ENCODE results near the gene TOM1.

TOM1 gene

DNA sequence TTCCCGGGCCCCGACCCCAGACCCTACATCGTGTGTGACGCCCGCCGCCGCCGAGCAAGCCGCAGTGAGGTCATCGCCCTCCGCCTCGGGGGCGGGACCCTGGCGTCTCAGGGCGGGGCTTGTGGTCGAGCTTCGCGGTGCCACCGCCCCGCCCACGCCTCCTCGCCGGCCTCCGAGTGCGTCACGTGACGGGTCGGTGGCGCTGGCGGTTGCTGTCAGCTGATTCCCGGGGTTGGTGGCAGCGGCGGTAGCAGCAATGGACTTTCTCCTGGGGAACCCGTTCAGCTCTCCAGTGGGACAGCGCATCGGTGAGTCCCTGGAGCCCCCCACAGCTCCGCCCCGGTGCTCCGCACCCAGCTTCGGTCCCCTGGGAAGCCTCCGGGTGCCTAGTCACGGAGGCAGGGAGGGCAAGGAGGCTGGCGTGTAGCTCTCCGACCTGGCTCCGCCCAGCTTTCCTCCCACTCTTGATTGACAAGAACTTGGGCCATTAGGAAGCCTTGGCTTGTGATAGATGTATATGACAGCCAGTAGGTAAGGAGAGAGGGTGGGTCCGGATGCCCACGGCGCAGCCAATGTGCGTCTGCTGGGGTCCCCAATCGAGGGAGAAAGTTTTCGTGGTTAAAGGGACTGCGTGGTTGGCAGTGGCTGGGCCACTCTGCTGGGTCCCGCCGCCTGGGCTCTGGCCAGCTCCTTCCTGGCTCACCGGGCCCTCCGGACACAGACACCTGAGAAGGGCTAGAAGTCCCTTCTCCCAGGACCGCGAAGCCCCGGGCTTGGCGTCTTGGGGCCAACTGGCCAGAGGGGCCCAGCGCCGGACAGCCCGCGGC, at the start of gene TOM1:
Gene TOM1 (plus strand): TSS at position 222 of the 827 bp plus-strand sequence. CDS start 35 bp downstream, at position 257.
- peak; percentile 97 for DNase-seq

DNA sequence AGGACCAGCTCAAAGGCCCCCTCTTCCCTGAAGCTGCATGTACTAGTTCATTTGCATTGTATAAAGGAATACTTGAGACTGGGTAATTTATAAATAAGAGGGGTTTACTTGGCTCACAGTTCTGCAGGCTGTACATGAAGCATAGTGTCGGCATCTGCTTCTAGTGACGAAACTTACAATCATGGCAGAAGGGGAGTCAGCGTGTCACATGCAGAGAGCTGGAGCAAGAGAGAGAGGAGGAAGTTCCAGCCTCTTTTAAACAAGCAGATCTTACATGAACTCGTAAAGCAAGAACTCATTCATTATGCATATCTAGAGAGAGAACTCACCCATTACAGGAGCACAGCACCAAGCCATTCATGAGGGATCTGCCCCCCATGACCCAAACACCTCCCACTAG, 49.5 kb upstream of the TOM1 start:
- DNase-seq, result no peak

DNA sequence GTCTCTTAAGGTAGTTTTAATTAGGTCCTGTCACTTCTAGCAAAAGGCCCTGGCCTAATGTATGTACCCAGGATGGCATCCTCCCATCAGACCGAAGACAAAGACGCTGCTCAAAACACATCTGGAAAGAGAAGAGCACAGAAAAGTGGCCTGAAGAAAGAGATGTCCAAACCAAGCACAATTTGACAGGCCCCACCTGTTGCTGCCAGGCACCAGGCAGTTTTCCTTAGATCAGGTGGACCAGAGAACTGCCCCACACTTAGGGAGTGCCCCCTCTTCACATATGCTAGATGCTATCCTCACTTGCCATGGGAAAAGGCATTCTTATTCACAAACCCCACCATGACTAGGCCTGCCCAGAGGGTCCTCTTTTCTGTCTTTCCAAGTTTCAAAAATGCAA, 45.7 kb upstream of the TOM1 start:
- no peak for DNase-seq

DNA sequence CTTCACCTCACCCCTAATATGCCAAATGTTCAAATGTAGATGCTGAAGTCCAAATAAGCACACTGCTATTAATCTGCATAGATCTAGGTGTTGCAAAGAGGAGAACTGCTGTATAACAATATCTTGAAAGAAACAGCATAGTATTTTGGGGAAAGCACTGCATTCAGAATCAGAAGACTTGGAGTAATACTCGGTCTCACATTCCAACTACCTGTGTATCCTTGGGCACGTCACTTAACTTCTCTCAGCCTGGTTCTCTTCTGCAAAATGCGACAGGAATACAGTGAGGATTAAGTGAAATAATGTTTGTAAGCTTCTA, 42.7 kb upstream of the TOM1 start:
- DNase-seq, result no peak

DNA sequence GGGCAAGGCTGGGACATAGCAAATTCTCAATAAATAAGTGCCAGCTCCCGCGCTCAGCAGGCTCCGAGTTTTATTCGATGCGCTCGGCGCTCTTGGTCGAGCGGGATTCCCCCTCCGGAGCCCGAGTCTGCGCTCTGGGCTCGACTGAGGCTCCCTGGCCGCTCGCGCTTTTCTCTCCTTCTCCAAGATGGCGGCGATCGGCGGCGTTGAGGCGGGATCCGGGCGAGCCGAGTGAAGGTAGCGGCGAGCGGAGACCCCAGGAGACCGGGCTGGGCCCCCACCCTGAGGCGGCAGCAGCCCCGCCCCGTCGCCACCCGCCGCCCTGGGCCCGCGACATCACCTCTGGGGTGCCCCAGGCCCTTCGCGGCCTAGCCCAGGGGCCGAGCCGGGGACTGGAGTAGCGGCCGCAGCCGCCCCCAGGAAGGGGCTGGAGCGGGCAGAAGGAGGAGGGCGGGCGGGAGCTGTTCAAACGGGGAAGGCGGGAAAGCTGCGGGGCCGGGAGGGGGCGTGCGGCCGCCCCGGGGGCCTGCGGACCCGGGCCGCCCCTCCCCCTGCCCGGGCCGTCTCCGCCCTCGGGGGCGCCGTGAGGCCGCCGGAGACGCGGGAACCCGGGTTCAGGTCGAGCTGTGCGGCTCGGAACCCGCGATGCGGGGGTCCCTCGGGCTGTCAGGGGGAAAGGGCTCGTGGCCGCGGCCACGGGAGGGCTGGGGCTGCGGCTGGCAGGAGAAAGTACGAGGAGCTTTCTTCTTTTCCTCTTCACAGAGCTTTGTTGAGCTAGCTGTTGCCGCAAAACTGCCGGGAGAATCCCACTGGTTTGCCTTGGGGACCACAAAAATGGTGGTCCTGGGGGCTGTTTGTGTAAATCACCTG, 42.1 kb upstream of the TOM1 start, which contains the start of gene HMGXB4:
Gene HMGXB4 (plus strand): TSS at position 173 of the 870 bp plus-strand sequence. CDS start 4,898 bp downstream, outside the sequence.
- peak; percentile 87 for DNase-seq

DNA sequence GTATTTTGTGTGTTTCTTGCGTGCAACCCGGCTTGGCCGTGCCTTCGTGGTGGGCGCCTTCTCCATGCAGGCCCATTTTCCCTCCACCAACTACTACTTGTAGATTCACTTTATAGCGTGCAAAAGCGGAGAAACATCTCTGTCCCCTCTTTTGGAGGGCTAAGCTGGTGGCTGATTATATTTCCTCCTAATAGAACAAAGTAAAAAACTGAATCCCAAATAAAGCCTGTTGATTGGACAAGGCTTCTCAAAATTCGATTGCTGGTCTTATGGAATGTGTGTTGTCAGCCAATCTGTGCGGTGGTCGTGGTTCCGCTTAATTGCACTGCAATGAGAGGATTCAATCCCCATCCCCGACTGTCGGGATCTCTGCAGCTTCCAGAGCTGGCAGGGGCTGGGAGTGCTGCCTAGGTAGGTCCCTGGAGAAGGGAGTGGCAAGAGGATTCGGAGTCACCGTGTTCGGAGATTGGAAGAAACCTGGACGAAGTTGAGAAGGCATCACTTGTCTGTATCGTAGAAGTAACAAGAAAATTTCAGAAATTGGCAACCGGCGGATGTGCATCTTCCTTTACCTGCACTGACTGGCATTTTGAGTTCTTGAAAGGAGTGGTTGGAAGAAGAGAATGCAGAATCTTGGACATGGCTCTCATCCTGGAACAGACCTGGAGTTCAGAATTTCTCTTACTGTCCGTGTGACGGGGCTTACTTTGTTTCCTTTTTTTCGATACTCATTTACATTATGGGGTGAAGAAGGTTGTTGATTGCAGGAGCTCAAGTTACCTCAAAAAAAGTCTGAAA, 41.3 kb upstream of the TOM1 start:
- no peak for DNase-seq

DNA sequence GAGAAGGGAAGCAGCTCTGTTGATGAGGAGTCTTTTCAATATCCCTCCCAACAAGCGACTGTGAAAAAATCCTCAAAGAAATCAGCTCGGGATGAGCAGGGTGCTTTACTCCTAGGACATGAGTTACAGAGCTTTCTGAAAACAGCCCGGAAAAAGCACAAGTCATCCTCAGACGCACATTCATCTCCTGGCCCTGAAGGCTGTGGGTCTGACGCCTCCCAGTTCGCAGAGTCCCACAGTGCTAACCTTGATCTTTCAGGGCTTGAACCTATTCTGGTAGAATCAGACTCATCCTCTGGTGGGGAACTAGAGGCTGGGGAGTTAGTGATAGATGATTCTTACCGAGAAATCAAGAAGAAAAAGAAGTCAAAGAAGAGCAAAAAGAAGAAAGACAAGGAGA, 34.7 kb upstream of the TOM1 start:
- DNase-seq, result no peak

DNA sequence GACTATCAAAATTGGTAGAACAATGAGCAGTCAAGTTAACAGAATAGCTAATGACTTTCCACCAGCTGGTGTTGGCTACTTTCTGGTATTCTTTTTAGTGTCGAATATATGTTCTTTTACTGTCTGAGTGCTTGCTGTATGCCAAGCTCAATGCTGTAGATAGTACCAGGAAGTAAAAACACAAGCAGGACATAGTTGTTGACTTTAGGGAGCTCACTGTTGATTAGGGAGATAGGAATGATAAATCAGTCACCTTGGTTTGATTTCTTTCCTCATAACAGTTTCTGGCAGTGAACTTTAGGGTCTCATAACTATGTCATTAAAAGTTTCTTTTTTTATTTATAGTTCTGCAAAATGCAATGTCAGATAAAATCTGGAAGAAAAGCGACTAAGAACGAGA, 33.4 kb upstream of the TOM1 start:
- no peak for DNase-seq

DNA sequence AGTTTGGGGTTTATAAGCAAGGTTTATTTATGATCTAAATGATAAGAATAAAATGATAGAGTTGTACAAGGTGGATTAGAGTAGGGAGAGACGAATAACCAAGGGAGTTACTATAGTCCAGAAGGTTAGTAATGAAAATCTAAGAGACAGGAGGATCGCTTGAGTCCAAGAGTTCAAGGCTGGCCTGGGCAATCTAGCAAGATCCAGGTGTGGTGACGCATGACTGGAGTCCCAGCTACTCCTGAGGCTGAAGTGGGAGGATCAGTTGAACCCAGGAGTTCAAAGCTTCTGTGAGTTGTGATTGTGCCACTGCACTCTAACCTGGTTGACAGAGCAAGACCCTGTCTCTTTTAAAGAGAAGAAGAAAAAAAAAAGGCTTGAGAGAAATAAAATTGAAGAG, 30.1 kb upstream of the TOM1 start:
- DNase-seq, result no peak

DNA sequence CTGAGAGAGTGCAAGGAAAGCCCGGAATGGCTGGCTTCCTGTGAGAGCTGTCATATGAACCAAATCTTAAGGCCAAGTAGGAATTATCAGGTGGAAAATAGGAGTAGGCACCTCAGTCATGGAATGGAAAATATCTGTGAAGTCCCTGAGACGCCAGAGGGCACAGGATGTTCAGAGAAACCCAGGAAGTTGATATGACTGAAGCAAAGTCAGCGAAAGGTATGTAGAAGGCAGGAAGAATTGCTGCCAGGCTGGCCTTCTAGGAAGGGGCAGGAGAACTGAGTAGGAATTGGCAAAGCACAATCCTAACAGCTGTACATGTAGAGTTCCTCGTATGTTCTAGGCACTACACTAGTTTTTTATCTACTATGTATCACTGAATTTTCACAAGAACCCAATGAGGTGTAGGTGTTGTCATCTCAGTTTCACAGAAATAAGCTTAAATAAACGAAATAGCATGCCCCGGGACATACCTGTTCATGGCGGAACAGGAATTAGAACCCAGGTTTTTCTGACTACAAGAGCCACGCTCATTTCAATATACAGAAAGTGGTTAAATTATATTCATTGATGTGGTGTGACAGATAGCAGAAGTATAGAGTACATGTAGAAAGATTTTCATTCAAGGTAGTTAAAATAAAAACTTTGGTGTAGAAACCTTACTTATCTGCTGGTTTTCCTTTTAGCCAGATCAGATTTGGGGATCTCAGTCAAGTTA, 25.4 kb upstream of the TOM1 start:
- DNase-seq, result no peak

DNA sequence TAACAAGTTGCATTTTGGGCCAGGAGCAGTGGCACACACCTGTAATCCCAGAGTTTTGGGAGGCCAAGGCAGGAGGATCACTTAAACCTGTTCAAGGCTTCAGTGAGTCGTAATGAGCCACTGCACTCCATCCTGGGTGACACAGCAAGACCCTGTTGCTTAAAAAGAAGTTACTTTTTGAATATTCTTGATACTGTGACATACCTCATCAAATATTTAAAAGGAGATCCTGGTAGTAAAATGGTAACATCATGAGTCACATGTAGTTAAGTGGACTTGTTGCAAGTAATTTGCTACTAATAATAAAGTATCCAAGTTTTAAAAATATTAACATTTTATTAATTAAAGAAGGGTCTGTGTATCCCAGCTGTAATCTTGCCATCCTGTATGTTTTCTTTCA, 24.1 kb upstream of the TOM1 start:
- DNase-seq, result no peak

DNA sequence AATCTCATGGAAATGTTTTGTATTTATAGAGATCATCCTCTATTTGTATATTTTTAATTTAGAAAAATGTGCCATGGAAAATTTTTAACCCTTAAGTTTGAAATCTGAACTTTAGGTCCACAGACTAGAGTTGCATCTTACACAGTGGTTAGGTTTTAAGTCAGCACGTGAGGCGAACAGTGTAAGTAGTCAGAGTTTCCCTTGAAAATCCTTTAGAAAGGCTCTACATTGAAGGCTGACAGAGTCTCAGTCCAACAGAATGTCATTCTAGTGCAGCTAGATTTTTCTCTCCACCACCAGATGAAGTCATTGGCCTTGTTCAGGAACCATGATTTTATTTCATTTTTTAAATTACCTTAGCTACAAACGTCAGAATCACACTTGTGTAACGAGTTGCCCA, 23.7 kb upstream of the TOM1 start:
- no peak for DNase-seq

DNA sequence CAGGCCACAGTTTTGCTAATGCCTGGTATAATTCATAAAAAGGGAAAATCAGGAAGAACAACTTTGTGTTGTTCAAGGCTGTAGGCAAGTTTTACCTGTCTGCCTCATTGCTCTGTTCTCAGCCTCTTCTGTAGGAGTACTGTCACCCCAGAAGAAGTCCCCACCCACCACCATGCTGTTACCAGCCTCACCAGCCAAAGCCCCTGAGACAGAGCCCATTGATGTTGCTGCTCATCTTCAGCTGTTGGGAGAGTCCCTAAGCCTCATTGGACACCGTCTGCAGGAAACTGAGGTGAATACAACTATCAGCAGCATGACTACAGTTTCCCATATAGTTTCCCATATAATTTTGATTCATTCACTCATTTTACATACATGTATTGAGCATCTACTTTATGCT, 11.6 kb upstream of the TOM1 start:
- DNase-seq, result no peak

DNA sequence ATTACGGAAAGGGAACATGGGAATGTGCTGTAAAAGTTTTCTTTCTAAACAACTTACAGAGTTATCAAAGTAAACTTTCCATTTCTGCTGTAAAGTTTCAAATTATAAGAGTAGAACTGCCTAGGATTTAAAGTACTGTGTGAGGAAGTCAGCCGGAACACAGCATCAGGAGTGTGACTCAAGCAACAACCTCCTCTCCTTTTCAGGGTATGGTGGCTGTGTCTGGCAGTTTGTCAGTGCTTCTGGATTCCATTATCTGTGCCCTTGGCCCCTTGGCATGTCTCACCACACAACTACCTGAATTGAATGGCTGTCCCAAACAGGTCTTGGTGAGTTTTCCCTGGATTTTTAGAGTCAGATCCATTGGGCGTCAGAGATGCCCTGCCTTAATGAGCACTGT, 6.9 kb upstream of the TOM1 start:
- DNase-seq, result no peak

DNA sequence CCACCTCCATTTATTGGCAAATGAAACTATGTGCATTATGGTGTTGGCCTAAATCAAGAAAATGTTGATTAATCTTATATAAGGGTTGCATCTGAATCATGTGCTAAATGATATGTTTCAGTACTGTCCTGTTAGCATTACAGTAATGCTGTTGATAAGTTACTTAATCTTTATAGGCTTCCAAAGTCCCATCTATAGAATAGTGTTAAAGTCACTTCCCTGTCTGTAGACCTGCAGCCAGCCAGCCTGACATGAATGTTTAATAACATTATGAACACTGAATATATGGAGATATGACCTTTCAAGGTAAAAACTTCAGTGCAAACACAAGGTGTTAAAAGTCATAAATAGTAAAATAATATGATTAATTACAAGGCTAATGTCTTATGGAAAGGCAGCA, 3.6 kb upstream of the TOM1 start:
- DNase-seq, result no peak

DNA sequence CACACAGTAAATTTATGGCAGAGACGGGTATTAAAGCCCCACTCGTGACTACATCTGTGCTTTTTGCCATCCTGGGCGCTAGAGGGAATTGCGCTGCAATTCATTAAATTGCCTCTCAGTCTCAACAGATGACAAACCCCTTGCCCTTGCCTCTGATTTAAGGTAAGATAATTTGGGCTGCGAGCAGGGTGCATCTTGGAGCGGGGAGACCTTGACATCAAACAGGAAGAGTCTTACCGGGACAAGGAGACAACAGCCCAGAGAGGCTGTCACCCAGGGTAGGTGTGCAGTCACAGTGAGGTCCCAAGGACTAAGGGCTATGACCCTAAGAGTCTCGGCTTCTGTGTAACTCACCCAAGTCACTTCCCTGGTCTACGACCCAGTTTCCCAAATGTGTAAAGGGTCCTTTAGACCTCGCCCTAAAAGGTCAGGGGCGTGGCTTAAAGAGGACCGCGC, 449 bp upstream of the TOM1 start:
- no peak for DNase-seq

DNA sequence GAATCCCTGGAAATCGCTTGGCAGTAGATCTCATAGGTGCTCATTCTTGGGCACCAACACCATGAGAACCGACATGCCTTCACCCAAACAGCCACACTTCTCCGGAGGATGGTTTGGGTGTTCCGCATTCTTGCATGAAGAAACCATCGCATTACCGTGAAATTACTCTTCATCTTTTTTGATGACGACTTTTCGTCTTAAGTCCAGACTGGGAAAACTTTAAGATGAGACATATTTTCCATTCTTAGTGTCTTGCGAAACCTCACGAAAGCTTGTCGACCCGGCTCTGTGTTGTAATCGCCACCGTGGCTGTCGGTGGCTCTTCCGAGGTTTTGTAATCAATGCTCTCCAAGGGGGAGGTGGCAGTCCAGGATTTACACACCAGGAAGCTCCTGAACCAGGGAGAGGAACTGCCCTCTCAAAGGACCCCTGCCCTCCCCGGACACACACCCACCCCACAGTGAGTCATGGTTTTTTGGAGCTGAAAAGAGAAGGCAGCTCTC, 1.7 kb downstream of the TOM1 start:
- no peak for DNase-seq

DNA sequence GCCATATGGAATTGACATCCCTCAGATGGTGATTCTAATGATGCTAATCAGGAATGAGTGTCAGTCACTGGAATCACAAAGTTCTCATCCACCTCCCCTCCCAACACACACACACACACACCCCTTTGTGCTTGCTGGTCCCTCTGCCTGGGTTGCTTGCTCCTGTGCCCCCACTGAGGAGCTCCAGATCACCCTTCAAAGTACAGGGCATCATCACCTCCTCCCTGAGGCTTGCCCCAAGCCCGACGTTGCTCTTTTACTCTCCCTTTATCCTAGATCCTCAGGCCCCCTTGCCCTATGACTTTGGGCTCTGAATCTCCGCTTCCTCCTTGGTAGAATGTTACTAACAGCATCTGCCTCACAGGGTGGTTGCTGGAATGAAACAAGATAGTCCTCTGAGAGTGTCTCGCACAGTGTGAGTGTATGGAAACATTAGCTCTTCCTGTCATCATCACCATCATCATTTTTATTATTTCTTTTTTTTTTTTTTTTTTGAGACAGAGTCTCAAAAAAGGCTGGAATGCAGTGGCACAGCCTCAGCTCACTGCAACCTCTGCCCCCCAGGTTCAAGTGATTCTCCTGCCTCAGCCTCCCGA, 3.4 kb downstream of the TOM1 start:
- no peak for DNase-seq

DNA sequence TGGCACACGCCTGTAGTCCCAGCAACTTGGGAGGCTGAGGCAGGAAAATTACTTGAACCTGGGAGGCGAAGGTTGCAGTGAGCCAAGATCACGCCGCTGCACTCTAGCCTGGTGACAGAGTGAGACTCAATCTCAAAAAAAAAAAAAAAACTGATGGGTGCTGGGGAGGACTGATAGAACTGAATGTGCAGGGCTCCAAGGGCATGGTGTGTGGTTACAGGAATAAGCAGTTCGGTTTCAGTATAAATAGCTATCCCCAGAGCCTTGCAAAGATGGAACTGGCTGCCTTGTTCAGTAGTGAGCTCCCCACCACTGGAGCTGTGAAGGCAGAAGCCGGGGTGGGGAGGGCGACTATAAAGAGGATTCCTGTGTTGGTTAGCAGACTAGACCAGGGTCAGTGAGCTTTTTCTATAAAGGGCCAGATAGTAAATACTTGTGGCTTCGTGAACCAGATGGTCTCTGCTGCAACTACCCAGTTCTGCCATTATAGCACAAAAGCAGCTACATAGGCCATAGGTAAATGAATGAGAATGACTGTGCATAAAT, 5.9 kb downstream of the TOM1 start:
- no peak for DNase-seq

DNA sequence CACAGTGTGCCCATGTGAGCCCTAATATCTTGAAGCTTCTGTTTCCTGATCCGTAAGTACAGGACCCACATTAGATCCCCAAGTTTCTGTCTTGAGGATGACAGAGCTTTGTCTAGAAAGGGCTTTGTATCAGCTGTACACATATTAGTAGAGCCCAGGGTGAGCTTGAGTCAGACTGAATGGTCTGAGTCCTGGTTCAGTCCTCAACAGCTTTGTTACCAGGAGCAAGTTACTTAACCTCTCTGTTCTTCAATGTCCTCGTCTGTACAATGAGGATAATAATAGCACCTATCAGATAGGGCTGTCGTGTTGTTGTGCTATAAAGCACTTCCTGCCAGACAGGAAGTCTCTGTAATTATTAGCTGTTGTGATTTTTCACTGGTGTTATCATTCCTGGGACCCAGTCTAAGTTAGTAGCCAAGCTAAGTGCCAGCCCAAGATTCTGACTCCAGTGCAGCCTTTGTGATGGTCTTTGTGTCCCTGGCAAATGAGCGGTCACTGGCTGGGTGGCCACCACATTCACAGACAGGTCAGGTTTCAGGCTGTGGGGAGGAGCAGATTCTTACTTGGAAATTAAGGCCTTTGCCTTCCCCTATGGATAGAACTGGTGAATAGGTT, 6.8 kb downstream of the TOM1 start:
- no peak for DNase-seq

DNA sequence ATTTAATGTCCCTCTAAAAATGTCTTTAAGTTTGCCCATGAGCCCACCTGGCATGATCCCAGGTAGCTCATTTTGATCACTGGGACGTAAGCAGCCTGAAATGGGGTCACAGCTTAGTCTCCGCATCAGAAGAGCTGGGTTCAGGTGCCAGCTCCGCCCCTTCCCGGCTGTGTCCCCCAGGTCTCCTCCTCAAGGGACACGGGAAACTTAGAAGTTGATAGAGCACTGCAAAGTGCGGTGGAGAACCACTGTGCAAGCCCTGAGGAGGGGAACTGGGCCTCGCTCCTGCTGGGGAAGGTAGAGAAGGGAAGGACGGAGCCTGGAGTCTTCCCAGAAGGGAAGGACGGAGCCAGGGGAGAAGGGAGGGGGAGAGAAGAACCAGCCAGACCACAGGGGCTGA, 7.7 kb downstream of the TOM1 start:
- DNase-seq, result no peak

Measured in NCI-H1092 (cell line).